NB4 (cell line): Measurements from ENCODE around the gene DLG2.

ENCODE experiments used
- CTCF ChIP-seq: IDR thresholded peaks from one replicate; pipeline ENCODE4 v1.5.1; 2012; ENCODE audit warnings: low read depth, low read length
- MAX ChIP-seq: IDR thresholded peaks from 2 replicates; pipeline ENCODE4 v1.6.1; 2011; ENCODE audit warnings: low read depth, low read length
- MYC ChIP-seq: IDR thresholded peaks from 2 replicates; pipeline ENCODE4 v1.6.1; 2011; ENCODE audit warnings: low read depth, low read length
- POLR2A ChIP-seq: IDR thresholded peaks from 2 replicates; pipeline ENCODE4 v1.6.1; 2011; ENCODE audit warnings: mild to moderate bottlenecking; ENCODE audit not compliant: insufficient read length; ENCODE audit errors: extremely low read depth

- TF ChIP-seq MAX = no peak
- no peak for TF ChIP-seq CTCF
- TF ChIP-seq POLR2A = no peak
- TF ChIP-seq MYC = no peak
Measured at GRCh38 chr11:83773950-83774880, 1852.9 kb downstream of the DLG2 start.
